ENCODE measurements around the gene MYO1G.

GRCh38 chr7:44970523-44971051 lies 8.2 kb downstream of the MYO1G start:
- no peak for TF ChIP-seq POLR2A (IDR thresholded peaks at IDR 0.05)
- TF ChIP-seq CTCF (IDR thresholded peaks at IDR 0.05), result no peak

Measured in ovary (tissue), 3 donors.